Bone marrow (tissue), 2 donors: ENCODE data around the gene ARMCX2.
"Not testable (repeated sequence)": the region's sequence is repeated elsewhere in the genome, so short reads cannot be mapped to it uniquely, and the experiment has no call there.

Source experiments
- DNase-seq, 2 donors: peaks; one replicate each; lab custom pipeline; 2025; lab: John Stamatoyannopoulos, UW

Gene ARMCX2

DNA sequence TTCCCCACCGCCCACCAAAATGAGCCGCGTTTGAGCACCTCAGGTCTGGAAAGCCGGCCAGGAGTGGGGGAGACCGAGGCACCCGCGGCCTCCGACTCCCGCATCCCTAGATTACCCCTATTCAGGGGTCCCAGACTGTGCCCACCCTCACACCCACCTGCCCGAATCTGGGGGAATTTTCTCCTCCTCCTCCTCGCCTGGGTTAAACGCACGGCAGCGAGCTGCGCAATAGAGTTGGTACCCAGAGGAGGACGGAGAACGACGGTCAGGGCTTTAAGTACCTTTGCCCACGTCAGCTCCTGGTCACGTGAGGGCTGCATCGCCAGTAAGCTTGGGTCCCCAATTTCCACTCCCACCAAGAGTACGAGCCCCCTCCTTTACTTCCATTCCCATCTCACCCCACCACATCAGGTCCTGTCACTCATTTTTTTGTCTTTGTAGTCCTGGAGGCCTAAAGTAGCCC, at the start of gene ARMCX2:
Gene ARMCX2 (minus strand): TSS at position 250 of the 463 bp plus-strand sequence. CDS start 2,262 bp downstream, outside the sequence.
- DNase-seq: no peak

DNA sequence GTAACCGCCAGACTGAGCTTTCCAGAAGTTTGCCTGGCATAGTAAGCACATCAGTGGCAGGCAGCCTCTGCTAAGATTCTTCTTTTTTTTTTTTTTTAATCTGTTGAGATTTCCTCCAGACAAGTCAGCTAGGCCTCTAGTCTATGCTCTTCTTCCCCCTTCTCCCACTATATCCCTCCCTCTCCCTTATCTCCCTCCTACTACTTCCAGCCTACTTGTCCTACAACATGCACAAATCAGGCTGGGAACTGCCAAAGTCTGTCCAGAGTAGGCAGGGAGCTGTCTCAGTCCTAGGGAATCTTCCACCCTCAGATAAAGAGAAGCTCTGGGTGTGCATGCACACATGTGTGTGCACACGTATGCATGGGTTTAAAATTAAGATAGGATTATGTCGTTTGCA, 49.7 kb upstream of the ARMCX2 start:
- no peak for DNase-seq

DNA sequence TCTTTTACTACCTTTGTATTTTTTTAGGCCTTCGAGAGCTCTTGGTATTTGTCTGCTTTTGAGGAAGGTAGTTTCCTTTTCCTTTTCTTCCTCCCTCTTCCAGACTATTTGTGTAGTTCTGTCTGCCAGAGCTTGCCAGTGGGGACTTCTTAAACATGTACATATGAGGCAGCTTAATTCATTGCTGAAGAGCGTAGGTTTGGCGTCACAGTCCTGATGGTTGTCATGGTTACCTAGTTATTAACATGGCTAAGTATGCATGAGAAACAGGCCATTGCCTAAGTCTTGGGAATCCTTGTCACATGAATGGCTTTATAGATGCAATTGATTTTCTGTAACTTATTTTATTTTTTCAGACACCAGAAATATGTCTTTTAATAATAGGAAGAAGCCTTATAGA, 48.5 kb upstream of the ARMCX2 start:
- no peak for DNase-seq

DNA sequence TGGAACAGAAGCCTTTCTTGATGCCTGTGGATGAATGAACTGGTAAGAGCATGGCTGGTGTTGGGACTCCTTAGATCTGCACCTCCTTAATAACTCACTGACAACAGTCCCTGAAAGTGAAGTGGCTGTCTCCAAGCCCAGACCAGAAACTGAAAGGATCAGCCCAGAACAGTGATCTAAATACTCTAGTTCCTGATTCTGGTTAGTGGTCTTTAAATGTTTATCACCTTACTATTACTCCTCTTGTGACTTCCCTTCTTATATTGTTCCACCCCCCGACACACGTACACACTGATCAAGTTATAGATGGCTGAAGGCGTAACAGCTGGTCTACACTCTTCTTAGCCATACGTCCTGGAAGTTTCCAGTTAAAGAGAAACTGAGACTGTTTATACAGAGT, 33.8 kb upstream of the ARMCX2 start:
- DNase-seq: no peak

DNA sequence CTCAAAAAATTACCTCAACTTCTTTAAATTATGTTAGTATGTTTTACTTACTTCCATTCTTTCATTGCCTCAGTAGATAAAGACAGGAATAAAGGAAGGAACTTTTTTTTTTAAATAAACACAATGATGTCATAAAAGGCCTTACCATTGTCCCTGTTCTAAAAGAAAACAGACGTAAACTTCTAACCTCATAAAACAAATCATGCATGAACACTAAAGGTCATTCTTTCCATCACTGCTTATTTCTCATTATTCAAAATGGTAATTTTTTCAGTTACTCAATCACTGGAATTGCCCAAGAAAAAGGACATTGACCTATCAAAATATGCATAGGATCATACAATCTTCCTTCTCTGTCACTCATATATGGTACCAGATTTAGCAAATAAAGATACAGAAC, 32.2 kb upstream of the ARMCX2 start:
- no peak for DNase-seq

DNA sequence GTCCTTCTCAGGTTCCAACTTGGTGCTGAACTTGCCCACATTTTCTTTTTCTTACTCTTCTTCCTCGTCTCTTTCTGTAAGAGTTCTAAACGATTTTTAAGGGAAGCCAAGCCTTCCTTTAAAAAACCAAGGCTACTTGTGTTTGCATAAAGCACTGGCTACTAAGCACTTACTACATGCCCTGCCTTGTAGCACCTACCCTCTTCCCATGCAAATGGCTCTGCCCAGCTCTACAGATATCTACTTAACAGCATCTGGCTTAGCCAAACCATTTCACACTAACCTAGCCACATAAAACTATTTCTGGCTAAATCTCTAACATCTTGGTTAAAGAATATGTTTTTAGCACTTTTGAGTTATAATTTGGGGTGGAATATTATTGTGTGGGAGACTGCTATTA, 26.9 kb upstream of the ARMCX2 start:
- DNase-seq: no peak

DNA sequence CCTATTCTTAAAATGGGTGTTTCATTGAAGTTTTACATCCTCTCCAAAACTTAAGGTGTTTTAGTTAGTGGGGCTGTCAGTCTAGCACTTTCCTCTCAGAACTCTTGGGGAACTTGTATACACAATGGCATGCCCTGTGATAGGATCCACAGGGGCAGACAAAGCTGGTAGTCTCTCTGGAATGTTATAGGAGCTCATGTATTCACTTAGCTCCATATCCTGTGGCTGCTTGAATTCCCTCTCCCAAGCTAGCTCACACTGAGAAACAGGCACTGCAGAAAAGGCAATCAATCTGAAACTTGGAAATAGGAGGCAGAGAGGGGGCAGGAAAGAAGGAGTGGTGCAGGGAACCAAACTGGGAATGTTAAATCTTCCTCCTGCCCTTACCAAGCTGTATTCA, 26.3 kb upstream of the ARMCX2 start:
- no peak for DNase-seq

DNA sequence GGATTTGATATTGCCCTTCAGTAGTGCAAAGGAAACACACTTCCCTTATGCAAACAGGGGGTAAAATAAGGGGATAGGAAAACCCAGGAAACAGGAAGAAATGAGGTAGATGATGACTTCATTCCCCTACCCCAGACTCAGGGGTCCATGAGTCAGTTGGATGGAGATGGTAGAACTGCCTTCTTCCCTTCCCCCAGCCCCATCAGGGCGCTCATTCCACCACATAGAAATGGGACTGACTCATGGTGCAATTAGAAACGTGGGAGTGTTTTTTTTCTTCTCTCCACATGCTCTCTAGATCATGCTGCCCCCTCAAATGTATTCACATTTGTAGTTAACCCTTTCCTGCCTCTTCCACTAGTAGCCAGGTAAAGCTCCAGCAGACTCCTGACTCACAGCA, 23.1 kb upstream of the ARMCX2 start:
- DNase-seq: no peak

DNA sequence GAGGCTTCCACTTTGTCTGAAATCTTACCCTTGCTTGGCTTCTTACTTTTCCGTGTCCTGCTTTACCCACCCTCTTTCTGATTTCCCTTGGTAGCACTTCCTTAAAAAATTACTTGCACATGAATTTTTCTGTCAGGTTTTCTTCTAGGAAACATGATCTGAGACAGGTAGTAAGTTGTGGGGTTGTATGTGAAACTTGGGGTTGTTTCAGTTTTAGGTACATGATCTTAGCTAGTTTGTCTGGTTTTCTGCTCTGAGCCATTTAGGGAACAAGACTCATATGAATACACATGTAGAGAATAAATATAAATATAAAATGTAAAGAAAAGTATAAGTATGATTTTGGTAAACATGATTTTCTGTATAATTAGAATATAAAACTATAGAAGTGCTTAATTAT, 17.4 kb upstream of the ARMCX2 start:
- no peak for DNase-seq

DNA sequence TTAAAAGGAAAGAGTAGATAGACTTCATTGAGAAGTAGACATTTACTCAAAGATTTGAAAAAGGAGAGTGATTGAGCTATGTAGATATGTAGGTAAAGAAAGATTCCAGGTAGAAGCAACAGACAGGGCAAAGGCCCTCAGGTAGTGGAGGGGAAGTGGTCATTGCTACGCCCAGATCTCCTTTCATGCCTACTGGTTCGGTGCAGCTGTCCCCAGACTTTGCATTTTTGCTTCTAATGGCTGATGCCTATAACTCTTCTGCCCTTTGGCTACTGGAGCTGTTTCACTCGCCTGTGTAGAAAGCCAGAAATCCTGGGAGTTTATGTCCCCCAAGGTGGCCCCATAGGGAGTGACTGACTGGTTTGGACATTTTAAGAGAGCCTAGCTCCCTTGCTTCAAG, 16.9 kb upstream of the ARMCX2 start:
- no peak for DNase-seq

DNA sequence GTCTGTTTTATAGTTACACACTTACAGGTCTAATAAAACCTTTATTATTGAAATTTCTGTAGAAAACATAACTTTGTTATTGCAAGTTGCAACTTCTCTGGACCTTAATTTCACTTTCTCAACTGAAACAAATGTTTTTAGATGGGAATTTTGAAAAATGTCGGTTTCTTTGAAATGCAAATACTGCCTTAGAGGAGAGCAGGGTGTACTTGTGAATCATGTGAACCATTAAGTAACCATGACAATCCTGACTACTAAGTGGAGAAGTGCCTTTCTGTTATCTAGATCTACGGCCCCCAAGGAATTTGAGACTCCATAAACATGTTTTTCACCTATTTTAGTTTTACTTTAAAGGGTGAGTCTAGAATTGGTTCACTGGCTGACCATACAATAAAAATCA, 8.5 kb upstream of the ARMCX2 start:
- DNase-seq: no peak

DNA sequence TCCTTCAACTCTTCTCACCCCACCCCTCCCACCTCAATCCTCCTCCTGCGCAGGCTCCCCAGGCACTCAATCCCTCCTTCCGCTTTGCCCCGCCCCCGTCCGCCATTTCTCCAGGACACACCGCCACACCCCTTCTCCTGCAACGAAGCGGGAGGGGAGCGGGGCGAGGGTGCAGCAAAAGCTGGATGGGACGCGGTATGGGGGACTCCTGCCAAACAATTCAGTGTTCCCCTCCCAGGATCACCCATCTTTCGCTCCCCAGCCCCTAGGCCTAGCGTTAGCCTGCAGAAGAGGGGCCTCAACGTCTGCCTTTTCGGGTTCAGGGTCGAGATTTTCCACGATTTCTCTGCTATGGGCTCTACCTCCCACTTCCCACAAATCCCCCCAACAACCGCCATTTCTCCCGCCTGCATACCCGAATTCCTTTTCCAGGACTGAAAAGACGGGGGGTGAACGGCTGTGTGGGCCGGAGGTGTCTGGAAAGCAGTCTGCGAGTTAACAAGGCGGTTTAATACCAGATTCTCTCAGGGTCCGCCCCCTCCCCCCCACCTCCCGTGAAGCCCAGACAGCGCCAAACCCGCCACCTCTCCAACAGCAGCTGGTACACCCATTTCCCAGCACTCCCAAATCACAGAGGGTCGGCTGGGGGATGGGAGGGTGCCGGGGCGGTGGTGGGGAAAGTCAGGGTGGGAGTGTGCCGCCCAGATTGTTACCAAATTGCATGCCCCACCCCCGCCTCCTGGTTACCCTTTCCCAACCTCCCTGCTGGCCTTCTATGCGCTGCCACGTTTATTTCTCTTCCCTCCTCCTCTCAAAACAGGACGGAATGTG, 774 bp downstream of the ARMCX2 start:
- no peak for DNase-seq

DNA sequence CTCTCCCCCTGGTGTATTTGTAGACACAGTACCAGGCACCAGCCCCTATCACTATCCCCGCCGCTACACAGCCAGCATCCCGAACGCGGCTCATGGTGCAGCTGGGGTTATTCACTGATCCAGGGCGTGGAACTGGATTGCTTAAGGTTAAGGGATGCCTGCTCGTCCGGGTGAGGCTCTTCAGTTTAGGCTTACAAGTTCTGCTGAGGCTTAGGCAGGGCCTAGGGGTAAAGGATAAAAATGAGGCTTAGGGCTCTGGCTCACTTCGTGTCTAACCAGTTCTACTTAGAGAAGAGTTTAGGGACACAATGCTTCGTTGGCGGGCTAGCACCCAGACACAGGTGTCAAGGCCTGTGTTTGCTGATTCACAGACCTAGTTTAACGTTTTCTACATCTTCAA, 2.2 kb downstream of the ARMCX2 start:
- DNase-seq: no peak

DNA sequence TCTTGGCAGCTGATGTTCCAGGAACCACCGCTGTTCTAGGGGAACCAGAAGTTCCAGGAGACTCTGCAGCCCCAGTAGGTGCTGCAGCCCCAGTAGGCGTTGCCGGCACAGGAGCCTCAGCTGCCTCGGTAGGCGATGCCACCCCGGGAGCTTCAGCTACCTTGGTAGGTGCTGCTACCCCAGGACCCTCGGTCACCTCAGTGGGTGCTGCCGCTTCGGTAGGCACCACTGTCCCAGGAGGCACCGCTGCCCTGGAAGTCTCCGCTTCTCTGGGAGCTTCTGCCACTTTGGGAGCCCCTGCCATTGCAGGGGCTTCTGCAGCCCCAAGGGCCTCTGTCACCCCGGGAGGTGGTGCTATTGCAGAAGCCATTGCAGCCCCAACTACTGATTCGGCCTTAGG, 2.8 kb downstream of the ARMCX2 start:
- DNase-seq: no peak

DNA sequence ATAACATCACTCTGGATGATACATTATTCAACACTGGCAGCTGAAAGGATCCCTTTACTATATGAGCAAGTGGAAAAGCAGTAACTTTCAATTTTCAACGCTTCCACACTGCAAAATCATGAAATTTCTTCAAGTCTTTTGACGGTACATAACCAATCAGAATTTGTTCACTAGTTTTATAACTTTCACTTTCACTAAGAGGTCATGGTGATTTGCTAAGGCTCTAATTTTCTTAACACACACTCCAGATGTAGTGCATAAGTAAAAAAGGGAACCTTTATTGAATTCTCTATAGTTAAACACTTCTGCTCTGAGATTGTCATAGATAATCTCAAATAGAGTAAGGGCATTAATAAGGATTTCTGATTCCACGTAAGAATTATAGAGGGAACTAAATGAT, 4.1 kb downstream of the ARMCX2 start:
- DNase-seq: peak in 1 of 2 donors; percentile 1

DNA sequence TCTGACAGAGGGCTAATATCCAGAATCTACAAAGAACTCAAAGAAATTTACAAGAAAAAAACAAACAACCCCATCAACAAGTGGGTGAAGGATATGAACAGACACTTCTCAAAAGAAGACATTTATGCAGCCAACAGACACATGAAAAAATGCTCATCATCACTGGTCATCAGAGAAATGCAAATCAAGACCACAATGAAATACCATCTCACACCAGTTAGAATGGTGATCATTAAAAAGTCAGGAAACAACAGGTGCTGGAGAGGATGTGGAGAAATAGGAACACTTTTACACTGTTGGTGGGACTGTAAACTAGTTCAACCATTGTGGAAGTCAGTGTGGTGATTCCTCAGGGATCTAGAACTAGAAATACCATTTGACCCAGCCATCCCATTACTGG, 11.9 kb downstream of the ARMCX2 start:
- DNase-seq: not testable (repeated sequence)

DNA sequence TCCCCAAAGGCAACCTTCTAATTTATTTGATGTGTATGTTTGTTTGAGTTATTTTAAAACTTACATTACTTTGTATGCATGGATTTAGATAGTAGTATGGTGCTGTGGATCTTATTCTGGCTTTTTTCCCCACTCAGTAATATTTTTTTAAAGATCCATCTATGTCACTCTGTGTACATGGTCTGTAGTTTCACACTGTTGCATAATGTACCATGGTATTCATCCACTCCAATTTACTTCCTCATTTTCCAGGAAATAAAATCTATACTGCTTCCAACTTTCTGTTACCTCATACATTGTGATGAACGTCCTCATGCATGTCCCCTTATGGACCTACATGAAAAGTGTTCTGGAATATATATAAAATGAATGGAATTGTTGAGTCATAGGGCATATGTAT, 17.6 kb downstream of the ARMCX2 start:
- no peak for DNase-seq

DNA sequence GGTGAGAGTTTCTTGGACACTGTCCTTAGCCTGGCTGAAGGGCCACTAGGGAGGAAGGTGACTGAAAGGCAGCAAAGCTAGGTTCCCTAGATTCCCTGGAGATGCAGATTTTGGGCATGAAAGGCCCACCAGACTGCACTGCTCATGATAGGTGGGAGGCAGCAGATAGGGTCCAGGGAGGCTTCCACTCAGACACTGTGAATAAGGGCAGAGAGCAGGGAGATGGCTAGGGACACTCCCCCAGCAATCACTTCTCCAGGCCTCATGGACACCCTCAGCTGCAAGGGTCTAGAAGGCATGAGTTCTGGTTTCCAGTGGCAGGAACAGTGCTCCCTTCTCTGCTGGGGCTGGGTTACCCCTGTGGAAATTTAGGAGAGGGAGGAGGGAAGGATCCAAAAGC, 20.1 kb downstream of the ARMCX2 start:
- no peak for DNase-seq

DNA sequence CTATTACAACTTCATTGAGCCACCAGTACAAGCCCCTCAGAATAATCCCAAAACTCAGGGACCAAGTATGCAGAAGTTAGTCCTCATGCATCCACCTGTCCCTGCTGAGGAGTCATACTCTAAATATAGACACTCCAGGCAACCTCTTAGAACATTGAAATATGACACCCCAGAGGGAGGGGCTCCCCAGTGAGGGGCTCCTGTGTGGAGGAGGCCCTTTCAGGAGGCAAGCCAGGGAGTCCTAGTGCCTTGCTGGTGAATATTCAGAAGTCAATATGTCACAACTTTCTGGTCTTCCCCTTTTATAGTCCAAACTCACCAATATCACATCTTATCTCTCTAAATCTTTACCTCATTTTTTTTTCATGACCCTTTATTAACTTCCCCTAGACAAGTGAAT, 40.3 kb downstream of the ARMCX2 start:
- peak in 1 of 2 donors; percentile 0 for DNase-seq

DNA sequence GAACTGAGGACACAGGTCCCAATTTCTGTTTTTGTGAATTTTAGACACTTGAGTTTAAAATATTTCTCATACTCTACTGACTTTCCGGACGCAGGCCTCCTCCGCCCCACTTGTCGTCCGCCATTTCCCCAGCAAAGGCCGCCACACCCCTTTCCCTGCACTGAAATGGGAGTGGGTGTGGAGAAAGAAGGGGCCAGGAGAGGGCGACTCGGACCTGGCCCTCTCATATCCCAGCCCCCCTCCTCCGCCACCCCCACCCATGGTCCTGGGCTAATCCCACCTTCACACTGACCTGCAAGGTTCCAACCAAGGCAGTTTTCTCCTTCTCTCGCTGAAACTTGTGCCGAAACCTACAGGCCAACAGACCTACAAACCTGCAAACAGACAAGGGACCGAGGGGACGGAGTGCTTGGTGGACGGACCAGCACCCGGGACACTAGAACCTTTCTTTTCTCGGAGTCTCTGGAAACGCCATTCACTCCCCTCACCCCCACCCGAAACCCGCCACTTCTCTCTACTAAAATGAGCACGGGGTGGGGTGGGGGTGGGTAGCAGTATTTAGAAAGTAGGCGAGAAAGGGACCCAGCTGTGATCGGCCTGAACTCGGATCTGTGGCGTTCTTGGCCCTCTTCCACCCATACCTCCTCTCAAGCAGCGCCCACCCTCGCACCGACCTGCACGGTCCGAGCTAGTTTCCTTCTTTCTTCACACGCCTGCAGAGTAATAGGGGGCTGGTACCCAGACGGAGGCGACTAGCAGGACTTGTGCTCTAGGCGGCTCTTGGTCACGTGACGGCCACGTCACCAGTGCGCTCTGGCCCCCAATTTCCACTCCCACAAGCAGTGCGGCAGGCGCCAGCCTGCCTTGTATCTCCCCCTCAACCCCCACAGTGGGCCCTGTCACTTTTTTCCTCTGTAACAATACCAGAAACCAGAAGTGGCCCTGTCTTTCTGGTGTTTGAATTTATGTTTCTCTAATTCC, 42.1 kb downstream of the ARMCX2 start, which contains the start of gene ARMCX6:
Gene ARMCX6 (minus strand): TSS at position 790 of the 981 bp plus-strand sequence. CDS start 1,380 bp downstream, outside the sequence.
- DNase-seq: peak; percentile 9 to 36

DNA sequence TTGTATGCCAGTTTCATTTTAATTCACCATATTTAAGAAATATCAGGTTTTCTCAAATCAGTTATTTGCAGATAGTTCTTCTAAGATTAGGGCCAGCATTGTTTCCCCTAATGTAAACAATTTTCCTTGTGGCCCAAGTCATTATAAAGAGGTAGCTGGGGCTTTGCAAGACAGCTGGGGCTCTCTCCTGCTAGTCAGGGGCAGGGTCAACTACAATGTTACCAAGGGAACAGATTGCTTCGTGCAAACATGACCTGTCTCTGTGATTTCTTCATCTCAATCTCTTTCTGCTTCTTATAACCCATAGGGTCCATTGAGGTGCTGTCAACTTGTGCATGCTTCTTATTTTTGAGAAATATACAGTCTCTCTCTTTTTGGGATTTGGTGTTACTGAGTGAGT, 53.9 kb downstream of the ARMCX2 start:
- DNase-seq: no peak
